RWPE1 (cell line): ENCODE results near the gene CDK11A.
"Not testable (repeated sequence)": the region's sequence is repeated elsewhere in the genome, so short reads cannot be mapped to it uniquely, and the experiment has no call there.

ENCODE experiments used
- CTCF ChIA-PET: fragments of 350-600 bp; sonication (Branson Sonifier 250); formaldehyde crosslinking; extraction: SDS; loops from one replicate; lab custom pipeline; 2021; lab: Yijun Ruan, JAX
- POLR2A ChIA-PET: fragments of 400-600 bp; formaldehyde crosslinking; extraction: SDS; loops from one replicate; lab custom pipeline; 2020; ENCODE audit warnings: antibody characterized with exemption; ENCODE audit not compliant: low non-redundant PET; lab: Yijun Ruan, JAX
- DNase-seq: peaks from one replicate; pipeline ENCODE4 v3.0.0; 2012; ENCODE audit warnings: low spot score
- H3K27ac ChIP-seq: fragments of 450-650 bp; 2 replicates; pipeline ENCODE4 v1.5.1; 2017
- TF ChIP-seq, protein P1 (sequence below): fragments of 450-650 bp; conservative IDR thresholded peaks from 2 replicates; pipeline ENCODE4 v1.5.1; 2017; ENCODE audit warnings: low read depth, mild to moderate bottlenecking

CDK11A gene

GRCh38 chr1:1724035-1724864 lies at the start of gene CDK11A:
CDK11A (minus strand) TSS chr1:1724357; CDS start chr1:1722818, 1,539 bp downstream.
- TF ChIP-seq, protein P1, sequence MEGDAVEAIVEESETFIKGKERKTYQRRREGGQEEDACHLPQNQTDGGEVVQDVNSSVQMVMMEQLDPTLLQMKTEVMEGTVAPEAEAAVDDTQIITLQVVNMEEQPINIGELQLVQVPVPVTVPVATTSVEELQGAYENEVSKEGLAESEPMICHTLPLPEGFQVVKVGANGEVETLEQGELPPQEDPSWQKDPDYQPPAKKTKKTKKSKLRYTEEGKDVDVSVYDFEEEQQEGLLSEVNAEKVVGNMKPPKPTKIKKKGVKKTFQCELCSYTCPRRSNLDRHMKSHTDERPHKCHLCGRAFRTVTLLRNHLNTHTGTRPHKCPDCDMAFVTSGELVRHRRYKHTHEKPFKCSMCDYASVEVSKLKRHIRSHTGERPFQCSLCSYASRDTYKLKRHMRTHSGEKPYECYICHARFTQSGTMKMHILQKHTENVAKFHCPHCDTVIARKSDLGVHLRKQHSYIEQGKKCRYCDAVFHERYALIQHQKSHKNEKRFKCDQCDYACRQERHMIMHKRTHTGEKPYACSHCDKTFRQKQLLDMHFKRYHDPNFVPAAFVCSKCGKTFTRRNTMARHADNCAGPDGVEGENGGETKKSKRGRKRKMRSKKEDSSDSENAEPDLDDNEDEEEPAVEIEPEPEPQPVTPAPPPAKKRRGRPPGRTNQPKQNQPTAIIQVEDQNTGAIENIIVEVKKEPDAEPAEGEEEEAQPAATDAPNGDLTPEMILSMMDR, result peak; percentile 55
- H3K27ac ChIP-seq, result peak within 1 kb of the TSS; percentile 95
- CTCF ChIA-PET, result interaction anchor here (0.5 to 0.6 kb wide), 3 partner anchors 35 to 186 kb away, joined by 3 to 4 read pairs (median 3); no protein-coding TSS in a partner anchor
- POLR2A ChIA-PET, result not testable (repeated sequence)
- DNase-seq, result peak; percentile 92

DNA sequence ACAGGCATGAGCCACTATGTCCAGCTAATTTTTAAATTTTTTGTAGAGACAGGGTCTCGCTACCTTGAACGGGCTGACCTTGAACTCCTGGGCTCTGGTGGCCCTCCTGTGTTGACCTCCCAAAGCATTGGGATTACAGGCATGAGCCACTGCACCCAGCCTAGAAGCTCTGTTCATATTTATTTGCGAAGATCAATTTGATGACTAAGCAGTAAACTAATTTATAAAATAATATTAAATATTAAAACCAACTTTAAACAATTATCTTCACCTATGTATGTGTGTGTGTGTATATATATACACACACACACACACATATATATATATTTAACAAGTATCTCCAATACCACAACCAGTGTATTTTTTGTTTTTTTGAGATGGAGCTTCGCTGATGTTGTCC lies 49.7 kb upstream of the CDK11A start:
- ChIA-PET CTCF (no interaction called here), POLR2A (no interaction called here)
- no peak for DNase-seq
- no peak overlapping the region for H3K27ac ChIP-seq
- TF ChIP-seq, protein P1, result no peak

GRCh38 chr1:1771096-1771495 lies 46.9 kb upstream of the CDK11A start:
- TF ChIP-seq, protein P1, result no peak
- H3K27ac ChIP-seq, result no peak overlapping the region
- POLR2A ChIA-PET, result no interaction called here
- CTCF ChIA-PET, result no interaction called here
- DNase-seq, result no peak

DNA sequence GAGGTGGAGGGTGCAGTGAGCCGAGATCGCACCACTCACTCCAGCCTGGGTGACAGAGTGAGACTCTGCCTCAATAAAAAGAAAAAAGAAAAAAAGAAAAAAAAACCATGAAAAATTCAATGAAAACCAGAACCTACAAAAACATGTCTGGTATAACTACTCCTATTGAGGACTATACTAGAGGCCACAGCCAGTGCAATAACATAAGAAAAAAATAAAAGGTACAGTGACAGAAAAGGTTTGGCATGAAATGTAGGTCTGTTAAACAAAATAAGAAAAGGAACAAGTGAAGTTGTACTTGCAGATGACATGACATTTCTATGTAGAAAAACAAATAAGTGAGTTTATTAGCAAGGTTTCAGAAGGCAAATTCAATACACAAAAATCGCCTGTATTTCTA lies 45.9 kb upstream of the CDK11A start:
- no peak overlapping the region for H3K27ac ChIP-seq
- TF ChIP-seq, protein P1, result no peak
- no peak for DNase-seq
- ChIA-PET CTCF (no interaction called here), POLR2A (interaction anchor here (0.7 kb wide), 1 partner anchor 13 kb away, joined by 4 read pairs; no protein-coding TSS in a partner anchor)

GRCh38 chr1:1768249-1768992 lies 44.3 kb upstream of the CDK11A start:
- H3K27ac ChIP-seq, result peak overlapping the region; percentile 4
- no peak for DNase-seq
- ChIA-PET CTCF (interaction anchor here (0.9 kb wide), 1 partner anchor 10 kb away, joined by 3 read pairs; no protein-coding TSS in a partner anchor), POLR2A (no interaction called here)
- TF ChIP-seq, protein P1, result no peak

DNA sequence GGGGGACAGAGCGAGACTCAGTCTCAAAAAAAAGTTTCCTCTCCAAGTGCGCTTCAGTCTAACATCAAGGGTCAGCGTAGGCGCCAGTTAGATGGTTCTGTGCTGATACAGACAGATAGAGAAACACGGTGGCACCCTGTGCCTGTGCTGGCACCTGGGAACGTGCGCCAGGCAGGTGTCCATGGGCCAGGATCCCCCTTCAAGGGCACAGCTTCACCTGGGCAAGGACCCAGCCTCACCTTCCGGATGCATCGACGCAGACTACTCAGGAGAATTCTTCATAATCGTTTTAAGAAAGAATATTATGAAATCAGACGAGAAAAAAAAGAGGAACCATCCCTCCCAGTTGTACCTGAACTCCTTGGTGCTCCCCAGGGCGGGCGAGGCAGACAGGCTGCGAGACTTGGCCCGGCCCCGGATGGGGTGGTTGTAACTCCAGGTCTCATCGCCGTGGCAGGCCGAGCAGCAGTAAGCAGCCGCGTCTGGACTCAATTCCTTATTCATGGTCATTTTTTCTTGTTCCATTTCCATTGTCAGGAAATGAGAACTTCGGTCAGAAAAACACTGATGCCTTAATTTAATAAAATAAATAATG lies 40.8 kb upstream of the CDK11A start:
- POLR2A ChIA-PET, result no interaction called here
- CTCF ChIA-PET, result no interaction called here
- DNase-seq, result no peak
- TF ChIP-seq, protein P1, result no peak
- H3K27ac ChIP-seq, result peak overlapping the region; percentile 89
